Spinal cord (tissue), 10 donors: ENCODE results near the gene AHI1. TPM values are rescaled to one million over a fixed set of nuclear protein-coding genes. Genes with fewer than 3 reads are reported as not detected.
A peak's percentile ranks its signal among the peaks of the same experiment; 100 is the strongest.

ENCODE experiments used
- DNase-seq, 6 donors: peaks; one replicate each; pipeline versions ENCODE4 v3.0.0 to v3.0.0-alpha.2; 2013 to 2015; ENCODE audit warnings: low spot score in 6 of 6, low read depth in 4 of 6
- H3K27ac ChIP-seq: one replicate; pipeline ENCODE4 v1.5.1; 2013; ENCODE audit warnings: low read depth, low read length, control low read depth
- H3K27me3 ChIP-seq: one replicate; pipeline ENCODE4 v1.6.1; 2013; ENCODE audit warnings: low read length; ENCODE audit not compliant: control insufficient read depth, insufficient read depth
- H3K36me3 ChIP-seq: one replicate; pipeline ENCODE4 v1.6.1; 2013; ENCODE audit warnings: low read length; ENCODE audit not compliant: control insufficient read depth, insufficient read depth
- H3K4me1 ChIP-seq: one replicate; pipeline ENCODE4 v1.6.1; 2013; ENCODE audit warnings: low read length; ENCODE audit not compliant: control insufficient read depth, insufficient read depth
- H3K4me3 ChIP-seq: one replicate; pipeline ENCODE4 v1.5.1; 2013; ENCODE audit warnings: low read depth, low read length, control low read depth
- H3K9me3 ChIP-seq: one replicate; pipeline ENCODE4 v1.6.1; 2013; ENCODE audit warnings: low read length; ENCODE audit not compliant: control insufficient read depth, insufficient read depth
- WGBS: methylation state at CpG from one replicate; pipeline ENCODE4 v1.1.5; 2013; ENCODE audit warnings: missing lambda C conversion rate; ENCODE audit not compliant: insufficient coverage; 5-methylcytosine and 5-hydroxymethylcytosine counted together
- polyA plus RNA-seq, 2 donors: library from polyadenylated mRNA; unstranded; fragments of 120-200 nt; gene quantifications; one replicate each; pipeline ENCODE4 v1.2.1, GENCODE V29; 2013; ENCODE audit not compliant: insufficient read length in 2 of 2
- total RNA-seq, 2 donors: library from RNA; depleted of rRNA in 1 of 2; stranded (reverse); fragments of 120-200 nt in 1 of 2; fragments of >200 nt in 1 of 2; gene quantifications; one replicate each; pipeline versions ENCODE4 v1.2.3 to v1.2.4, GENCODE V29; 2013 to 2014
- donor health status: healthy.

Gene AHI1
- total and polyA plus RNA-seq, 4 donors: 57.7 to 131 (median 85.2) TPM

DNA sequence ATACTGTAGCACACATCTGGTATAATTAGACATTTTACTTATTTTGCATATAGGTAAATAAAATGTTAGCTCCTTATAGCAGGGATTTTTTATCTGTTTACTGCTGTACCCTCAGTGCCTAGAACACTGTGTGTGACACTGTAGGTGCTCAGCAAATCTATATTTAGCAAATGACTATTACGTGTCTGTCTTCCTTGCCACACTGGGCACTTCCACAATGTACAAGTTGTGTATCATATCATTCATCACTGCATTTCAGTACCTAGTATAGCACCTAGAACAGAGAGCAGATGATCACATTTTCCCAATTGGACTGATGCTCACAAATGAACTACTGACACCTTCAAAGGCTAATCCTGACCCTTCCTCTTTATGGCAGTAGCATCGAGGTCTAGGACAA lies 200.8 kb downstream of the AHI1 start:
- WGBS: 100% methylated on average over 2 of the region's 2 CpGs
- no peak overlapping the region for H3K4me3 ChIP-seq
- no peaks in the 10 kb centered on the region for H3K27me3 ChIP-seq
- peaks cover 2% of the 10 kb centered on the region for H3K9me3 ChIP-seq
- H3K27ac ChIP-seq: no peak overlapping the region
- no peaks in the 10 kb centered on the region for H3K36me3 ChIP-seq
- H3K4me1 ChIP-seq: no peaks in the 10 kb centered on the region
- DNase-seq: no peak

- no CpG with 5 or more reads among the region's 1 CpG for WGBS
- Histone ChIP-seq H3K9me3 (peaks cover 2% of the 10 kb centered on the region), H3K27me3 (no peaks in the 10 kb centered on the region), H3K36me3 (no peaks in the 10 kb centered on the region), H3K27ac (no peak overlapping the region), H3K4me3 (no peak overlapping the region), H3K4me1 (no peaks in the 10 kb centered on the region)
- DNase-seq: no peak
These were observed 202.5 kb downstream of the AHI1 start for GRCh38 chr6:135295085-135295484.

GRCh38 chr6:135291288-135292076 lies 206.1 kb downstream of the AHI1 start:
- Histone ChIP-seq H3K9me3 (peaks cover 2% of the 10 kb centered on the region), H3K4me1 (no peaks in the 10 kb centered on the region), H3K4me3 (no peak overlapping the region), H3K27me3 (no peaks in the 10 kb centered on the region), H3K36me3 (no peaks in the 10 kb centered on the region), H3K27ac (no peak overlapping the region)
- DNase-seq: no peak
- 82% methylated on average over 3 of the region's 3 CpGs for WGBS

GRCh38 chr6:135289816-135290215 lies 207.7 kb downstream of the AHI1 start:
- Histone ChIP-seq H3K27ac (no peak overlapping the region), H3K4me3 (no peak overlapping the region), H3K9me3 (no peaks in the 10 kb centered on the region), H3K36me3 (no peaks in the 10 kb centered on the region), H3K27me3 (no peaks in the 10 kb centered on the region), H3K4me1 (no peaks in the 10 kb centered on the region)
- DNase-seq: no peak
- WGBS: 87% methylated on average over 5 of the region's 5 CpGs

DNA sequence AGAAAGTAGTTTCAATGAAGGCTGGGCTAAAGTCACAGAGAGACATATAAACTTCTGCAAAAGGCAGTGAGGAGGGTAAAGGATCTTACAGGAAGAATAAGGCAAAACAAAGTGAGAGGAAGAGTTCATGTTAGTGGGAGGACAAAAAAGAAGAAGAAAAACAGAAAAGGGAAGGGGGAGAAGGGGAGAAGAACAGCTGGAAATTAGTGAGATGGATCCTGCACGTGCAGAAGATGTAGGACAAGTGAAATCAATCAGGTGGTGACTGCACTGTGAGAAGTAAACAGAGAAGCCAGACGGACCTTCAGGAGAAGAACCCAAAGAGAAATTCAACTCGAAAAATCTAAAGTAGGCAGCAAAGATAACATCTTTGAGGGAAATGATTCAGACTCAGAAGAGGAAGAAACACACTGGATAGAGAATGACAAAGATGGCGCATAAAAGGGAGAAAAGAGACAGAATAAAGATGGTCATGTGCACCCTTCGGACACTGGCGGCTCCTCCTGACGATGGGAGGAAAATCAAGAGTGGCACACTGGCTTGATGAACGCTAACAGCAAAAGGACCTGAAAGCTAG lies 210.5 kb downstream of the AHI1 start:
- no peaks in the 10 kb centered on the region for H3K36me3 ChIP-seq
- no peaks in the 10 kb centered on the region for H3K27me3 ChIP-seq
- no peaks in the 10 kb centered on the region for H3K9me3 ChIP-seq
- no peak overlapping the region for H3K27ac ChIP-seq
- no peak for DNase-seq
- WGBS: 91% methylated on average over 7 of the region's 8 CpGs
- no peaks in the 10 kb centered on the region for H3K4me1 ChIP-seq
- H3K4me3 ChIP-seq: no peak overlapping the region

- WGBS: 80% methylated on average over 1 of the region's 2 CpGs
- DNase-seq: no peak
- H3K9me3 ChIP-seq: no peaks in the 10 kb centered on the region
These were observed 212.4 kb downstream of the AHI1 start for GRCh38 chr6:135285165-135285564.

DNA sequence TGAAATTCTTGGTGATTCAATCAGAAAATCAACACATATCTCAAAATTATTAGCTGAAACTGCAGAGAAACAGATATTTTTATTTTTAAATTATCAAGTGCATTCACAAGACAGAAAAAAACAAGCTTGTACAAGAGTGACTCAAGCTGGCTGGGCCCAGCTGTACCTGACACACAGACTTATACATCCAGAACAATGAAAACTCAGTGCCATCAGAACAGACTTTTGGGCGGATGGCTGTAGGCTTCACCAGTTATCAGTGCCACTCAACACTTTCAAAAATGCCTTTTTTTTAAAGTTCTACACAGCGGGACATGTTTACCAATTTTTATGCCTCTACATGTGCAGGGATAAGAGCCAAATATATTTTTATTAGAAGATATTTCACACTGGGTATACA lies 213.6 kb downstream of the AHI1 start:
- no peaks in the 10 kb centered on the region for H3K4me1 ChIP-seq
- no peaks in the 10 kb centered on the region for H3K36me3 ChIP-seq
- no peaks in the 10 kb centered on the region for H3K27me3 ChIP-seq
- no peak overlapping the region for H3K27ac ChIP-seq
- no peak overlapping the region for H3K4me3 ChIP-seq
- 86% methylated on average over 1 of the region's 2 CpGs for WGBS
- DNase-seq: no peak
- H3K9me3 ChIP-seq: no peaks in the 10 kb centered on the region

More at GRCh38 chr6:135285165-135285564, 212.4 kb downstream of the AHI1 start:
- Histone ChIP-seq H3K4me3 (no peak overlapping the region), H3K36me3 (no peaks in the 10 kb centered on the region), H3K27me3 (no peaks in the 10 kb centered on the region), H3K4me1 (no peaks in the 10 kb centered on the region), H3K27ac (no peak overlapping the region)

DNA sequence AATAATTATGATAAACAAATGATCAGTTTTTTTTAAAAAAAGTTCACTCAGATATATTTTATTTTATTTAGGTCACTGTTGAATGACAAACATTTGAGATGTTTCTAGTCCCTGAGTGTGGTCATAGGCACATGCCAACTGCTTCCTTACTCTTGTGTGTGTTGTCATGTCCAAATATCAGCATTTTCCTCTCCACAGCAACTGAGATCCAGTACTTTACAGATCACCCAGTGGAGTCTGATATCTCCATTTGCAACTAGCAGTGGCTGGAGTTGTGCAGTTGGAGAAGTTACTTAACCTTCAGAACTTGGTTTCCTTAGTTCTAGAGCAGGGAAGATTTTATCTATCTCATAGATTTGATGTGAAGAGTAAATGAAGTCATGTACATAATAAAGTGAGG lies 215.1 kb downstream of the AHI1 start:
- Histone ChIP-seq H3K27me3 (no peaks in the 10 kb centered on the region), H3K4me1 (no peaks in the 10 kb centered on the region), H3K9me3 (no peaks in the 10 kb centered on the region), H3K36me3 (no peaks in the 10 kb centered on the region), H3K27ac (no peak overlapping the region), H3K4me3 (no peak overlapping the region)
- no peak for DNase-seq

DNA sequence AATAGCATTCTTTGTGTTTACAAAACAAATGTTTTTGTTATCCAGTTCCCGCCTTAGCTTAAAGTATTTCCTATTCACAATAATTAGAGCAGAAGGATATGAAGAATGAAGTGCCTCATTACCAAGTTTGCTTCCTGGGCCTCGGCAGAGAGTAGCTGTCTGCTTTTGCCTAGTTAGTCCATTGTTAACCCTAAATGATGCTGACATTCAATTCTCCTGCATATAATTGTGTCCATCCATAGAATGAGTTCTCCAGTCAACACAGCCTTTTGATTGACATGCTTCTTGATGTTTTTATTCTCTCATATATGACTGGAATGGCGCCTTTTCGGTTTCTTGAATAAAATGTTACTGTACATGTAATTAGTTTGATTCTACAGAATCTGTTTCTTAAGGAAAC lies 215.6 kb downstream of the AHI1 start:
- no peaks in the 10 kb centered on the region for H3K4me1 ChIP-seq
- peak in 1 of 6 donors; percentile 4 for DNase-seq
- H3K27me3 ChIP-seq: no peaks in the 10 kb centered on the region
- no peaks in the 10 kb centered on the region for H3K36me3 ChIP-seq
- no peak overlapping the region for H3K27ac ChIP-seq
- no peaks in the 10 kb centered on the region for H3K9me3 ChIP-seq
- no CpG with 5 or more reads among the region's 4 CpGs for WGBS
- no peak overlapping the region for H3K4me3 ChIP-seq

DNA sequence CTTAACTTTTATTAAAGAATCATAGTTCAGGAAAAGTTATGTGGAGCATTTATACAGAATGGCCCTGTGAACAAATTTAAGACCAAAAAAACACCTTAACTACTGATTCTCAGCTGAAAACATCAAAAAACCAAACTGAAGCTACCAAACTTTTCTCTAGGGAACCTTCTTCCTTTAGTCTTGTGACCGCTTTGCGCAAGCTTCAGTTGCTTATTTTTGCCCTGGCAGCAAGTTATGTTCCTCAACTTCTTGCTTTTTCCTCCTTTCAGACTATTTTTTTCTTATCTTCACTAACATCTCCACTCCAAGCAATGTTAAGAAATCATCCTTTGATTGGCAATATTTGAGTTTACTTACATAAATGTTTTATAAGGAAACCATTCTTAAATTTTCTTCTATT lies 216.3 kb downstream of the AHI1 start:
- Histone ChIP-seq H3K4me3 (no peak overlapping the region), H3K36me3 (no peaks in the 10 kb centered on the region), H3K4me1 (no peaks in the 10 kb centered on the region), H3K9me3 (no peaks in the 10 kb centered on the region), H3K27me3 (no peaks in the 10 kb centered on the region), H3K27ac (no peak overlapping the region)
- no peak for DNase-seq
- WGBS: 90% methylated on average over 2 of the region's 2 CpGs
